Esophagus squamous epithelium (tissue), 5 donors: ENCODE results near the gene C6orf136. TPM values are rescaled to one million over a fixed set of nuclear protein-coding genes. Genes with fewer than 3 reads are reported as not detected.

Source experiments
- DNase-seq: peaks from one replicate; lab custom pipeline; 2025; lab: John Stamatoyannopoulos, UW
- H3K27ac ChIP-seq, 4 donors: fragments of 200-600 bp; sonication (generic); one replicate each; pipeline ENCODE4 v1.5.1; 2016 to 2019; ENCODE audit warnings: mild to moderate bottlenecking in 1 of 4
- H3K27me3 ChIP-seq, 4 donors: fragments of 200-600 bp; sonication (generic); 1 replicate in 3 of 4; 2 replicates in 1 of 4; pipeline versions ENCODE4 v1.5.1 to v1.6.0; 2017 to 2021; ENCODE audit warnings: antibody characterized with exemption in 1 of 4
- H3K36me3 ChIP-seq, 3 donors: fragments of 200-600 bp; sonication (generic); one replicate each; pipeline ENCODE4 v1.5.1; 2016 to 2019
- H3K4me1 ChIP-seq, 3 donors: fragments of 200-600 bp; sonication (generic); one replicate each; pipeline ENCODE4 v1.5.1; 2017 to 2019
- H3K4me3 ChIP-seq, 4 donors: fragments of 200-600 bp; sonication (generic); 1 replicate in 3 of 4; 2 replicates in 1 of 4; pipeline ENCODE4 v1.5.1; 2016 to 2019; ENCODE audit warnings: mild to moderate bottlenecking in 2 of 4, moderate library complexity in 1 of 4
- H3K9me3 ChIP-seq, 3 donors: fragments of 200-600 bp; sonication (generic); one replicate each; pipeline ENCODE4 v1.5.1; 2016 to 2019
- POLR2A ChIP-seq, 4 donors: fragments of 450-650 bp; IDR thresholded peaks; one replicate each; pipeline ENCODE4 v1.6.1; 2017; ENCODE audit warnings: antibody characterized with exemption in 4 of 4, mild to moderate bottlenecking in 4 of 4, moderate library complexity in 3 of 4
- WGBS, 2 donors: methylation state at CpG; one replicate each; pipeline ENCODE4 v1.1.5; 2018; 5-methylcytosine and 5-hydroxymethylcytosine counted together
- intact Hi-C: fragments of 100-400 bp; cut with DNase I; formaldehyde crosslinking; loops from one replicate; pipeline ENCODE4 v1.15.0; 2022
- total RNA-seq, 4 donors: library from RNA; depleted of rRNA; stranded (reverse); fragments of >200 nt; gene quantifications; one replicate each; pipeline ENCODE4 v1.1.0, GENCODE V29; 2016
- TF ChIP-seq, protein P1 (sequence below), 6 experiments: fragments of 450-650 bp in 4 of 6; fragments of 200-600 bp in 2 of 6; sonication (generic) in 2 of 6; IDR thresholded peaks; one replicate each; pipeline ENCODE4 v1.5.1; 2016 to 2019; ENCODE audit warnings: antibody characterized with exemption in 6 of 6, mild to moderate bottlenecking in 4 of 6, moderate library complexity in 4 of 6
- donor health status: DM: yes; HTN: yes; CAD: no.

C6orf136 gene
- total RNA-seq, 4 donors from 2014 or later: 8.3 to 17.5 (median 12.7) TPM

GRCh38 chr6:30600451-30600961, 46.4 kb upstream of the C6orf136 start:
- H3K9me3 ChIP-seq: no peaks in the 10 kb centered on the region
- peaks cover 43 to 55% (median 45%) of the 10 kb centered on the region in 3 donors for H3K36me3 ChIP-seq
- 69 to 70% methylated on average over 7 to 9 of the region's 10 CpGs for WGBS, 2 donors
- intact Hi-C loops: no loop called here
- DNase-seq: no peak
- H3K4me1 ChIP-seq: peaks cover 0 to 23% (median 0%) of the 10 kb centered on the region in 3 donors
- no peaks in the 10 kb centered on the region for H3K27me3 ChIP-seq
- no peak for TF ChIP-seq POLR2A (IDR thresholded peaks at IDR 0.05)
- TF ChIP-seq, protein P1, sequence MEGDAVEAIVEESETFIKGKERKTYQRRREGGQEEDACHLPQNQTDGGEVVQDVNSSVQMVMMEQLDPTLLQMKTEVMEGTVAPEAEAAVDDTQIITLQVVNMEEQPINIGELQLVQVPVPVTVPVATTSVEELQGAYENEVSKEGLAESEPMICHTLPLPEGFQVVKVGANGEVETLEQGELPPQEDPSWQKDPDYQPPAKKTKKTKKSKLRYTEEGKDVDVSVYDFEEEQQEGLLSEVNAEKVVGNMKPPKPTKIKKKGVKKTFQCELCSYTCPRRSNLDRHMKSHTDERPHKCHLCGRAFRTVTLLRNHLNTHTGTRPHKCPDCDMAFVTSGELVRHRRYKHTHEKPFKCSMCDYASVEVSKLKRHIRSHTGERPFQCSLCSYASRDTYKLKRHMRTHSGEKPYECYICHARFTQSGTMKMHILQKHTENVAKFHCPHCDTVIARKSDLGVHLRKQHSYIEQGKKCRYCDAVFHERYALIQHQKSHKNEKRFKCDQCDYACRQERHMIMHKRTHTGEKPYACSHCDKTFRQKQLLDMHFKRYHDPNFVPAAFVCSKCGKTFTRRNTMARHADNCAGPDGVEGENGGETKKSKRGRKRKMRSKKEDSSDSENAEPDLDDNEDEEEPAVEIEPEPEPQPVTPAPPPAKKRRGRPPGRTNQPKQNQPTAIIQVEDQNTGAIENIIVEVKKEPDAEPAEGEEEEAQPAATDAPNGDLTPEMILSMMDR (IDR thresholded peaks at IDR 0.05): no peak
- H3K27ac ChIP-seq: no peak overlapping the region
- no peak overlapping the region for H3K4me3 ChIP-seq

DNA sequence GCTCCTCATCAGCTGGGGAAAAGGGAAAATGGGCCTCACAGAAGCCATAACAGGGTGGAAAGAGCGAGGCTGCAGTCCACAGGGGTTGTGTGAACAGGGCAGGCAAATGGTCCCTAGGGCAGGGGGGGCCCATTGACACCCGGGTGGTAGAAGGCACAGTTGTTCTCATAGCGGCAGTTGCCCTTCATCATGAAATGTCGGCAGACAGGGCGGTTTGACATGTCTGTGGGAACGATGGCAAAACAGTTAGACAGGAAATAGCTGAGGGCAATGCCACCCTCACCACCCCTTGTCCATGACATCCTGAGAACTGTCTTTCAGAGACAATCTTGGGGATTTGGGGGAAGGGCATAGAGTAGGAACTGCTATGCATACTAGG, 45.5 kb upstream of the C6orf136 start:
- no peaks in the 10 kb centered on the region for H3K9me3 ChIP-seq
- WGBS, 2 donors: 51 to 59% methylated on average over 6 of the region's 6 CpGs
- H3K4me1 ChIP-seq: peaks cover 0 to 13% (median 0%) of the 10 kb centered on the region in 3 donors
- H3K36me3 ChIP-seq: peaks cover 51 to 64% (median 52%) of the 10 kb centered on the region in 3 donors
- H3K27me3 ChIP-seq: no peaks in the 10 kb centered on the region
- no peak for DNase-seq
- no peak overlapping the region for H3K4me3 ChIP-seq
- intact Hi-C loops: no loop called here
- TF ChIP-seq, protein P1 (IDR thresholded peaks at IDR 0.05): no peak
- TF ChIP-seq POLR2A (IDR thresholded peaks at IDR 0.05): no peak
- no peak overlapping the region for H3K27ac ChIP-seq

DNA sequence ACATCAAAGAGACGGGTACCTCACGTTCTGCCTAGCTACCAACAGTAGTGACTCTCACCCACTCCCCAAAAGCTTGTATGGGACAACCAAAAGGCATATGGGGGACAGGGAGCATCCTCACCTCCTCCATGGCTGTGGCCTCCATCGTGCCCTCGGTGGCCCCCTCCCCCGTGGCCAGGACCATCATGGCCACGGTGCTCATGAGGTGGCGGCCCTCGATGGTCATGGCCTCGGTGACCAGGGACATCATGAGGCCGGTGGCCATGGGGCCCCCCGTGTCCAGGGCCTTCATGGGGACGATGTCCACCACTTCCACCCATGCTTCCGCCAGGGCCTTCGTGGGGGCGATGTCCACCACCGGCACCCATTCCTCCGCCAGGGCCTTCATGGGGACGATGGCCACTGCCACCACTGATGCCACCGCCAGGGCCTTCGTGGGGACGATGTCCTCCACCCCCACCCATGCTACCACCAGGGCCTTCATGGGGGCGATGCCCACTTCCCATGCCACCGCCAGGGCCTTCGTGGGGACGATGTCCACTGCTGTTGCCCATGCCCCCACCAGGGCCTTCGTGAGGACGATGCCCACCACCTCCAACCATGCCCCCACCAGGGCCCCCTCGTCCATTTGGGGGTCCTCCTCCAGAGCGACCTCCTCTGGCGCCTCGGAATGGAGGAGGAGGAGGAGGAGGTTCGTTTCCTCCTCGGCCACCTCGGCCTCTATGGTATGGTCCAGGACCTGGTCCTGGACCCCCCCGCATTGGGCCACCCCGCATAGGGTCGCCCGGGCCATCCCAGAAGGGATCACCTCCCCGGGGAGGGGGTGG, 44.9 kb upstream of the C6orf136 start:
- no peak for DNase-seq
- 85 to 95% methylated on average over 11 to 14 of the region's 39 CpGs for WGBS, 2 donors
- Histone ChIP-seq H3K27me3 (no peaks in the 10 kb centered on the region), H3K9me3 (no peaks in the 10 kb centered on the region), H3K4me3 (no peak overlapping the region), H3K4me1 (peaks cover 0 to 7% (median 0%) of the 10 kb centered on the region in 3 donors), H3K36me3 (peaks cover 53 to 70% (median 58%) of the 10 kb centered on the region in 3 donors), H3K27ac (no peak overlapping the region)
- intact Hi-C loops: no loop called here
- TF ChIP-seq, protein P1 (IDR thresholded peaks at IDR 0.05): no peak
- no peak for TF ChIP-seq POLR2A (IDR thresholded peaks at IDR 0.05)

GRCh38 chr6:30603961-30604360, 43.0 kb upstream of the C6orf136 start:
- no peak for TF ChIP-seq POLR2A (IDR thresholded peaks at IDR 0.05)
- TF ChIP-seq, protein P1 (IDR thresholded peaks at IDR 0.05): no peak
- 93 to 97% methylated on average over 9 to 13 of the region's 13 CpGs for WGBS, 2 donors
- Histone ChIP-seq H3K27me3 (no peaks in the 10 kb centered on the region), H3K9me3 (no peaks in the 10 kb centered on the region), H3K4me1 (peaks cover 0 to 3% (median 0%) of the 10 kb centered on the region in 3 donors), H3K4me3 (no peak overlapping the region), H3K27ac (no peak overlapping the region), H3K36me3 (peaks cover 53 to 90% (median 71%) of the 10 kb centered on the region in 3 donors)
- intact Hi-C loops: no loop called here
- DNase-seq: no peak

DNA sequence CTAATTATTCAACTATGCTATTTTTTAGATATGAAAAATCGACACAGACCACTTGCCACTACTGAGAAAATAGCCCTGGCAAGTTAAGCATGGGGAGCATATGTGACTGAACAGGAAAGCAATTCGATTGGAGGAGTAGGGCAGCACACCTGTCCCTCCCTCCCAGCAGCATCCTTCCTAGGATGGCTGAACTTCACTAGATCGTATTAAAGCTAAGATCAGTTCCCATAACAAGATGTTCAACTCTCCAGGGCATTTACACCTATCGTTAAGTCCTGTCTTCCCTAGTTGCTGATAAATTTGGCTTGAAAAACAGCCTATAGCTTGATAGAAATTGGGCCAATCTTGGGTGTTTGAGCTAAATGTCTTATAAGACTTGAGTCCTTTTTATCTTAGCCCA, 36.9 kb upstream of the C6orf136 start:
- Histone ChIP-seq H3K27me3 (no peaks in the 10 kb centered on the region), H3K4me3 (no peak overlapping the region), H3K27ac (no peak overlapping the region), H3K9me3 (no peaks in the 10 kb centered on the region), H3K4me1 (peaks cover 0 to 61% (median 22%) of the 10 kb centered on the region in 3 donors), H3K36me3 (peaks cover 14 to 56% (median 35%) of the 10 kb centered on the region in 3 donors)
- TF ChIP-seq POLR2A (IDR thresholded peaks at IDR 0.05): no peak
- TF ChIP-seq, protein P1 (IDR thresholded peaks at IDR 0.05): no peak
- intact Hi-C loops: no loop called here
- 65 to 67% methylated on average over 4 of the region's 4 CpGs for WGBS, 2 donors
- no peak for DNase-seq
